Measurements from ENCODE around the gene ORMDL1.
"Not testable (repeated sequence)": the region's sequence is repeated elsewhere in the genome, so short reads cannot be mapped to it uniquely, and the experiment has no call there.

Gene ORMDL1

GRCh38 chr2:189772212-189772611 is 11.9 kb downstream of the ORMDL1 start:
- in situ Hi-C loops (cut with MboI; ENCODE audit: low sequenced_read_pairs): no loop called here

- in situ Hi-C loops (cut with MboI; ENCODE audit: low sequenced_read_pairs): no loop called here
Measured at GRCh38 chr2:189770590-189771322, 13.4 kb downstream of the ORMDL1 start.

GRCh38 chr2:189763908-189764661 is 20.1 kb downstream of the ORMDL1 start:
- in situ Hi-C loops (cut with MboI; ENCODE audit: low sequenced_read_pairs): no loop called here

- in situ Hi-C loops (cut with MboI; ENCODE audit: low sequenced_read_pairs): no loop called here
Measured at GRCh38 chr2:189762551-189763298, 21.4 kb downstream of the ORMDL1 start, which contains the start of gene OSGEPL1. TSS of gene OSGEPL1 (minus strand) at chr2:189762792. CDS start at chr2:189761640, 1,152 bp downstream.

- in situ Hi-C loops (cut with MboI; ENCODE audit: low sequenced_read_pairs): no loop called here
Measured at GRCh38 chr2:189762229-189762550, 21.9 kb downstream of the ORMDL1 start.

- in situ Hi-C loops (cut with MboI; ENCODE audit: low sequenced_read_pairs): not testable (repeated sequence)
Measured at GRCh38 chr2:189760154-189760553, 24.0 kb downstream of the ORMDL1 start.

- in situ Hi-C loops (cut with MboI; ENCODE audit: low sequenced_read_pairs): no loop called here
Measured at GRCh38 chr2:189756311-189756952, 27.7 kb downstream of the ORMDL1 start.

- in situ Hi-C loops (cut with MboI; ENCODE audit: low sequenced_read_pairs): no loop called here
Measured at GRCh38 chr2:189751080-189751658, 33.0 kb downstream of the ORMDL1 start.

- in situ Hi-C loops (cut with MboI; ENCODE audit: low sequenced_read_pairs): no loop called here
Measured at GRCh38 chr2:189729430-189729829, 54.7 kb downstream of the ORMDL1 start.

GRCh38 chr2:189726849-189727248 is 57.3 kb downstream of the ORMDL1 start:
- in situ Hi-C loops (cut with MboI; ENCODE audit: low sequenced_read_pairs): no loop called here

GRCh38 chr2:189726271-189726670 is 57.9 kb downstream of the ORMDL1 start:
- in situ Hi-C loops (cut with MboI; ENCODE audit: low sequenced_read_pairs): no loop called here

GRCh38 chr2:189723192-189723591 is 60.9 kb downstream of the ORMDL1 start:
- in situ Hi-C loops (cut with MboI; ENCODE audit: low sequenced_read_pairs): no loop called here

All from HL-60/S4 treated with phorbol 12-myristate 13-acetate at 8.2 ng/mL for 4 days and 3 days (cell line).